IMR-90 (cell line): ENCODE data around the gene RORC. TPM values are rescaled to one million over a fixed set of nuclear protein-coding genes. Genes with fewer than 3 reads are reported as not detected.
A peak's percentile ranks its signal among the peaks of the same experiment; 100 is the strongest.

Source experiments
- ATAC-seq: fragments of 200-7000 bp; cut with Tn5 transposase; 2 replicates; pipeline ENCODE4 v1.9.1; 2020; ENCODE audit warnings: low read depth, mild to moderate bottlenecking, moderate library complexity
- BruUV-seq: library from RNA; stranded (reverse); fragments of 400-500 nt; replicated peaks from 2 replicates; lab custom pipeline; 2021; lab: Mats Ljungman, UMichigan
- CTCF ChIA-PET: fragments of 300-600 bp; formaldehyde crosslinking; extraction: SDS; loops from one replicate; lab custom pipeline; 2021; ENCODE audit warnings: antibody characterized with exemption; lab: Yijun Ruan, JAX
- POLR2A ChIA-PET: fragments of 300-600 bp; sonication (Branson Sonifier 250); formaldehyde crosslinking; loops from one replicate; lab custom pipeline; 2022; ENCODE audit warnings: antibody characterized with exemption; ENCODE audit not compliant: unreplicated experiment; lab: Charles Lee
- DNase-seq: peaks from one replicate; pipeline ENCODE4 v3.0.0; 2013
- H2AFZ ChIP-seq: replicated peaks from 2 replicates; pipeline ENCODE3; 2013; ENCODE audit warnings: low read length, mild to moderate bottlenecking; ENCODE audit not compliant: poor library complexity
- H2AK5ac ChIP-seq: 2 replicates; pipeline ENCODE4 v1.6.1; 2013; ENCODE audit warnings: low read depth, low read length, inconsistent platforms
- H2AK9ac ChIP-seq: replicated peaks from 2 replicates; pipeline ENCODE3; 2013; ENCODE audit warnings: mild to moderate bottlenecking, low read depth, low read length, moderate library complexity; ENCODE audit not compliant: poor library complexity
- H2BK120ac ChIP-seq: 2 replicates; pipeline ENCODE4 v1.6.1; 2013; ENCODE audit warnings: low read depth, low read length, inconsistent platforms
- H2BK15ac ChIP-seq: 3 replicates; pipeline ENCODE4 v1.6.1; 2013; ENCODE audit warnings: low read depth, low read length, inconsistent platforms
- H2BK20ac ChIP-seq: 2 replicates; pipeline ENCODE4 v1.6.1; 2013; ENCODE audit warnings: low read depth, mild to moderate bottlenecking, inconsistent platforms, low read length, moderate library complexity
- H2BK5ac ChIP-seq: 2 replicates; pipeline ENCODE4 v1.6.1; 2013; ENCODE audit warnings: mild to moderate bottlenecking, low read depth, low read length, inconsistent platforms; ENCODE audit not compliant: poor library complexity, severe bottlenecking
- H3K14ac ChIP-seq: replicated peaks from 2 replicates; pipeline ENCODE4 v1.6.1; 2013; ENCODE audit warnings: low read depth, low read length, inconsistent platforms
- H3K18ac ChIP-seq: 2 replicates; pipeline ENCODE4 v1.6.1; 2013; ENCODE audit warnings: low read depth, low read length, control low read depth
- H3K23ac ChIP-seq: 2 replicates; pipeline ENCODE4 v1.6.1; 2013; ENCODE audit warnings: low read depth, low read length, inconsistent platforms
- H3K27ac ChIP-seq: 2 replicates; pipeline ENCODE4 v1.5.1; 2013; ENCODE audit warnings: mild to moderate bottlenecking, control low read depth, low read length; ENCODE audit not compliant: insufficient read depth
- H3K27me3 ChIP-seq: 2 replicates; pipeline ENCODE4 v1.6.1; 2013; ENCODE audit warnings: low read length; ENCODE audit not compliant: control insufficient read depth, insufficient read depth
- H3K36me3 ChIP-seq: 2 replicates; pipeline ENCODE4 v1.6.1; 2013; ENCODE audit warnings: low read length, mixed read lengths; ENCODE audit not compliant: control insufficient read depth, insufficient read depth
- H3K4ac ChIP-seq: 2 replicates; pipeline ENCODE4 v1.6.1; 2013; ENCODE audit warnings: low read depth, low read length, inconsistent platforms
- H3K4me1 ChIP-seq: 2 replicates; pipeline ENCODE4 v1.6.1; 2013; ENCODE audit warnings: low read length, mixed read lengths; ENCODE audit not compliant: control insufficient read depth, insufficient read depth
- H3K4me2 ChIP-seq: 2 replicates; pipeline ENCODE4 v1.6.1; 2013; ENCODE audit warnings: low read depth, mild to moderate bottlenecking, control low read depth, low read length, moderate library complexity
- H3K4me3 ChIP-seq: 2 replicates; pipeline ENCODE4 v1.5.1; 2013; ENCODE audit warnings: low read depth, mild to moderate bottlenecking, control low read depth, low read length, moderate library complexity; ENCODE audit not compliant: insufficient read depth
- H3K56ac ChIP-seq: 2 replicates; pipeline ENCODE4 v1.6.1; 2013; ENCODE audit warnings: low read length, inconsistent platforms; ENCODE audit not compliant: insufficient read depth; ENCODE audit errors: extremely low read depth
- H3K79me1 ChIP-seq, 2 experiments: 2 replicates each; pipeline ENCODE4 v1.6.1; 2013; ENCODE audit warnings: low read length in 2 of 2, inconsistent platforms in 1 of 2, low read depth in 1 of 2
- H3K9ac ChIP-seq: 2 replicates; pipeline ENCODE4 v1.6.1; 2013; ENCODE audit warnings: low read depth, low read length, control low read depth
- H3K9me1 ChIP-seq: 2 replicates; pipeline ENCODE4 v1.6.1; 2013; ENCODE audit warnings: low read length, inconsistent platforms; ENCODE audit not compliant: insufficient read depth
- H3K9me3 ChIP-seq: 2 replicates; pipeline ENCODE4 v1.6.1; 2013; ENCODE audit warnings: low read length; ENCODE audit not compliant: control insufficient read depth, insufficient read depth
- H4K20me1 ChIP-seq: 2 replicates; pipeline ENCODE4 v1.6.1; 2013; ENCODE audit warnings: low read length, inconsistent platforms; ENCODE audit not compliant: insufficient read depth
- H4K5ac ChIP-seq: 2 replicates; pipeline ENCODE4 v1.6.1; 2013; ENCODE audit warnings: mild to moderate bottlenecking, low read depth, low read length, control low read depth
- H4K8ac ChIP-seq, 2 experiments: 2 replicates each; pipeline ENCODE4 v1.6.1; 2013; ENCODE audit warnings: low read depth in 2 of 2, low read length in 2 of 2, control low read depth in 1 of 2, inconsistent platforms in 1 of 2
- H4K91ac ChIP-seq: 2 replicates; pipeline ENCODE4 v1.6.1; 2013; ENCODE audit warnings: low read depth, low read length, inconsistent platforms; ENCODE audit not compliant: insufficient read depth
- BHLHE40 ChIP-seq: fragments of 150-350 bp; IDR thresholded peaks from 2 replicates; pipeline ENCODE4 v1.6.1; 2016; ENCODE audit warnings: mild to moderate bottlenecking, low read depth, low read length
- CHD1 ChIP-seq: IDR thresholded peaks from 2 replicates; pipeline ENCODE4 v1.6.1; 2012; ENCODE audit warnings: low read depth, low read length, improper control_type of control experiment
- CTCF ChIP-seq: conservative IDR thresholded peaks from 2 replicates; pipeline ENCODE4 v1.5.1; 2012; ENCODE audit warnings: mild to moderate bottlenecking, low read depth, low read length, improper control_type of control experiment
- FOS ChIP-seq: fragments of 150-350 bp; IDR thresholded peaks from 2 replicates; pipeline ENCODE4 v1.6.1; 2016; ENCODE audit warnings: low read depth, low read length
- NFE2L2 ChIP-seq: fragments of 150-350 bp; IDR thresholded peaks from 2 replicates; pipeline ENCODE4 v1.6.1; 2016; ENCODE audit warnings: low read depth, mild to moderate bottlenecking, low read length
- RCOR1 ChIP-seq: IDR thresholded peaks from 2 replicates; pipeline ENCODE4 v1.6.1; 2012; ENCODE audit warnings: mild to moderate bottlenecking, low read length, improper control_type of control experiment; ENCODE audit not compliant: insufficient replicate concordance
- RFX5 ChIP-seq: IDR thresholded peaks from 2 replicates; pipeline ENCODE4 v1.8.0; 2012; ENCODE audit warnings: low read depth, mild to moderate bottlenecking, low read length, moderate library complexity
- WGBS, 2 experiments: methylation state at CpG; one replicate each; pipeline versions ENCODE4 v1.1.5 to v1.1.7; 2013; ENCODE audit warnings: missing lambda C conversion rate in 2 of 2; ENCODE audit not compliant: insufficient read length in 1 of 2; ENCODE audit errors: extremely low coverage in 2 of 2; 5-methylcytosine and 5-hydroxymethylcytosine counted together
- dilution Hi-C: fragments of 300-500 bp; cut with HindIII; formaldehyde crosslinking; loops from one replicate; pipeline ENCODE4 v1.14.3; 2018; ENCODE audit warnings: low sequenced_read_pairs; ENCODE audit not compliant: unreplicated experiment
- in situ Hi-C: fragments of 300-500 bp; cut with MboI; formaldehyde crosslinking; loops from 3 replicates; pipeline ENCODE4 v1.14.3; 2019; ENCODE audit warnings: low sequenced_read_pairs, inconsistent platforms, mixed read lengths
- intact Hi-C: fragments of 100-400 bp; cut with micrococcal nuclease; formaldehyde crosslinking; loops from 2 replicates; pipeline ENCODE4 v1.10.0; 2022
- polyA plus RNA-seq, 3 experiments: library from polyadenylated mRNA; depleted of rRNA; stranded (reverse); fragments of >200 nt; gene quantifications; 2 replicates each; pipeline ENCODE4 v1.2.3, GENCODE V29; 2012; ENCODE audit warnings: low replicate concordance in 1 of 3
- total RNA-seq: library from RNA; depleted of rRNA; stranded (reverse); fragments of >200 nt; gene quantifications from 2 replicates; pipeline ENCODE4 v1.2.3, GENCODE V29; 2012
- TF ChIP-seq, protein P1 (sequence below): fragments of 150-350 bp; IDR thresholded peaks from 2 replicates; pipeline ENCODE4 v1.6.1; 2016; ENCODE audit warnings: low read depth, mild to moderate bottlenecking, low read length, moderate library complexity, borderline replicate concordance

RORC gene
- total and polyA plus RNA-seq, 2 of the 4 experiments (the other 2 are of a cell fraction): not detected

GRCh38 chr1:151846062-151846568 lies 14.5 kb upstream of the RORC start:
- no peaks in the 10 kb centered on the region for H3K9me1 ChIP-seq
- H2AK9ac ChIP-seq: no peak overlapping the region
- in situ Hi-C loops: no loop called here
- H3K23ac ChIP-seq: no peak overlapping the region
- TF ChIP-seq RFX5 (no peak), CHD1 (no peak), BHLHE40 (no peak), NFE2L2 (no peak), RCOR1 (no peak), CTCF (0 out of 2 replicates have a peak, but pooled peaks have one; percentile 20), FOS (no peak)
- TF ChIP-seq, protein P1, sequence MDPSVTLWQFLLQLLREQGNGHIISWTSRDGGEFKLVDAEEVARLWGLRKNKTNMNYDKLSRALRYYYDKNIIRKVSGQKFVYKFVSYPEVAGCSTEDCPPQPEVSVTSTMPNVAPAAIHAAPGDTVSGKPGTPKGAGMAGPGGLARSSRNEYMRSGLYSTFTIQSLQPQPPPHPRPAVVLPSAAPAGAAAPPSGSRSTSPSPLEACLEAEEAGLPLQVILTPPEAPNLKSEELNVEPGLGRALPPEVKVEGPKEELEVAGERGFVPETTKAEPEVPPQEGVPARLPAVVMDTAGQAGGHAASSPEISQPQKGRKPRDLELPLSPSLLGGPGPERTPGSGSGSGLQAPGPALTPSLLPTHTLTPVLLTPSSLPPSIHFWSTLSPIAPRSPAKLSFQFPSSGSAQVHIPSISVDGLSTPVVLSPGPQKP: no peak
- H3K4ac ChIP-seq: 0 out of 2 replicates have a peak overlapping the region, but pooled peaks have one; percentile 19
- H3K4me2 ChIP-seq: no peak overlapping the region
- POLR2A ChIA-PET: no interaction called here
- no peak overlapping the region; the same call in 1 of the 2 replicates for H3K9ac ChIP-seq
- no peak overlapping the region for H4K5ac ChIP-seq
- H3K27me3 ChIP-seq: peaks cover 28% of the 10 kb centered on the region
- no peaks in the 10 kb centered on the region for H4K20me1 ChIP-seq
- CTCF ChIA-PET: no interaction called here
- H3K18ac ChIP-seq: no peak overlapping the region
- H2BK120ac ChIP-seq: no peak overlapping the region
- no peak overlapping the region for H3K27ac ChIP-seq
- no peak overlapping the region for H2AFZ ChIP-seq
- H2BK15ac ChIP-seq: 0 out of 3 replicates have a peak overlapping the region, but pooled peaks have one; percentile 13
- H4K91ac ChIP-seq: no peak overlapping the region
- no peak overlapping the region for H2AK5ac ChIP-seq
- dilution Hi-C loops: no loop called here
- no TSS peak for BruUV-seq
- H3K14ac ChIP-seq: no peak overlapping the region
- H2BK20ac ChIP-seq: no peak overlapping the region
- 44% methylated on average over 5 of the region's 6 CpGs; no CpG with 5 or more reads in 1 of the 2 experiments for WGBS, 2 experiments
- H3K4me3 ChIP-seq: no peak overlapping the region
- no peak overlapping the region for H2BK5ac ChIP-seq
- H3K9me3 ChIP-seq: no peaks in the 10 kb centered on the region
- peak; percentile 84 for ATAC-seq
- H3K4me1 ChIP-seq: 0 out of 2 replicates have a peak, but pooled peaks cover 1% of the 10 kb centered on the region
- intact Hi-C loops: no loop called here
- DNase-seq: peak; percentile 75
- peak overlapping the region in 1 of 2 experiments; percentile 63; a peak in 2 of 4 replicates for H4K8ac ChIP-seq
- no peak overlapping the region for H3K56ac ChIP-seq
- H3K36me3 ChIP-seq: no peaks in the 10 kb centered on the region
- H3K79me1 ChIP-seq: no peaks in the 10 kb centered on the region
